Amygdala (tissue), 56 donors: ENCODE measurements around the gene ARRDC4.
A peak's percentile ranks its signal among the peaks of the same experiment; 100 is the strongest.
"Not testable (repeated sequence)": the region's sequence is repeated elsewhere in the genome, so short reads cannot be mapped to it uniquely, and the experiment has no call there.

Source experiments
- DNase-seq, 56 donors: peaks; one replicate each; lab custom pipeline; 2025; lab: John Stamatoyannopoulos, UW

Gene ARRDC4

DNA sequence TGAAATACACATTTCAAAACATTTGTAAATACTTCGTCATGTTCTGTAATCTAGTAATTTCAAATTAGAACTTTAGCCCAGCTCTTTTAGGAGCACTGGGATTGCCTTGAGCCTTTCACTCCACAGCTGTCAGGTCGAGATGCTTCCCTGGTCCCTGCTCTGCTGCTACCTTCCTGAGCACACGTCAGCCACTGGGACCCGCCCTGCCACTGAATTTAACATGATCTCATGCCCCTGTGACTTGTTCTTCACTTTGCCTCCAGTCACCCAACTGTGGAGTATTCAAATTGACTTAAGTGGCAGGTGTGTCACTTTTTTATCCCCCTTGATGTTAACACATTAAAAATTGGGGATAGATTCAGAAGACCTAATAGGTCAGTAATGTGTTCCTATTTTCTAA, 3.3 kb downstream of the ARRDC4 start:
- DNase-seq: no peak

DNA sequence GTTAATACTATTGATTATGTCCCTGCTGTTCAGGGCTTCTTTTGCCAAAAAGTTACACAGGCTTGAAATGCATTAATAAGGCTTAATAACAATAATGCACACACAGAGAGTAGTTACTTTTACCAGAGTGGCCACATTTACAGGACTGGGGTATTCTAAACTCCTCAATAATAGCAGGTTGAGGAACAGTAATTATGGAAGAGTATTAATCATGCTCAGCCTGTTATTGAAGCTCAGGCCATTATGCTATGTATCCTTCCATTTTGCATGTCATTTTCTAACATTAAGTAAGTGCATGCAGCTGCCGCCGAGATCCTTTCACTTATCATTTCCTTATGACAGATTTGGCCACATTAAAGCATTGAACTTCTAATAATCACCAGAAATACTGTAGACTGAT, 5.7 kb downstream of the ARRDC4 start:
- no peak for DNase-seq

GRCh38 chr15:97966924-97967620, 6.6 kb downstream of the ARRDC4 start:
- no peak for DNase-seq

GRCh38 chr15:97967881-97968280, 7.4 kb downstream of the ARRDC4 start:
- DNase-seq: no peak

GRCh38 chr15:97968380-97968779, 7.9 kb downstream of the ARRDC4 start:
- no peak for DNase-seq

DNA sequence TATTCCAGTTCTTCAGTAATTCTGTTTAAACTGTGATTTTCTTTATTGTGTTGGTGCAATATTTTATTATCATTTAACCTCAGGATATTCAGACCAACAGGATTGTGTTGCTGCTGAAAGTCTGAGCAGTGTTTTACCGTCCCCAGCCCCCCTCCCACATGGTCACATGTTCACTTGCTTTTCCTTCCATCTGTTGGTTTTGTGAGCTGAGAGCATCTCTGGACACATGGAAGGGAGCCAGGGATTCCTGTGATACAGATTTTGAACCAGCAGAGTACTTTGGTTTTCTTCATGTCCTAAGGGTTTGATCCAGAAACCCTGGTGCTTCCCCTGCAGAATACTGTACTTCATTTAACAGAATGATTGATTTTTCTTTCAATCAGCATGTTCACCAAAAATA, 11.9 kb downstream of the ARRDC4 start:
- DNase-seq: peak in 4 of 56 donors; percentile 9 to 19 (median 12)

GRCh38 chr15:97976129-97976528, 15.6 kb downstream of the ARRDC4 start:
- DNase-seq: no peak

DNA sequence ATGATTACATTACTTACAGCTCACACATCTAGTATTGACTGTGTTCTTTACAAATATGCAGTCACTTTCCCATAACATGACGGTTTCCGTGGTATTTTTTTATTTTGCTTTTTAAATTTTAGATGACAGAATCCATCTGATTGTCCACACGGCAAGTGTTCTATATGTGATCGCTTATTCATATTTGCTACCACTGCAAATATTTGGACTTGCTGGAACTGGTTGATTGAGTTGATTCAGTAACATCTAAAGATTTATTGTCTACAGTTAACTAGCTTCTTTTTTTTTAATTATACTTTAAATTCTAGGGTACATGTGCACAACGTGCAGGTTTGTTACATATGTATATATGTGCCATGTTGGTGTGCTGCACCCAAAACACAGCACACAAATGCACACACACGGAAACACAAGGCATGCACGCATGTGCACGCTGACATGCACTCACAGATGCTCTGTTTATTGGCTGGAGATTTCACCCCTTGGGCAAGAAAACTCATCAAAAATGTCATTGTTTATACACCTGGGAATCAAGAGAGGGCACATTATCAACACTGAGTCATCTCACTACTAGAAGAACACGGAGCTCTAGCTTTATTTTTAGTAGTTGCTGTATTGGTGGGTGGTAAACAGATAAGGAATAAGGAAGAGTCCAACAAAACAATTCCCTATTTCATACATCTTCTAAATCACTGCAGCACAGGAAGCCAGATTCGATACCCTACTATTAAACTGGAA, 16.4 kb downstream of the ARRDC4 start:
- DNase-seq: no peak

DNA sequence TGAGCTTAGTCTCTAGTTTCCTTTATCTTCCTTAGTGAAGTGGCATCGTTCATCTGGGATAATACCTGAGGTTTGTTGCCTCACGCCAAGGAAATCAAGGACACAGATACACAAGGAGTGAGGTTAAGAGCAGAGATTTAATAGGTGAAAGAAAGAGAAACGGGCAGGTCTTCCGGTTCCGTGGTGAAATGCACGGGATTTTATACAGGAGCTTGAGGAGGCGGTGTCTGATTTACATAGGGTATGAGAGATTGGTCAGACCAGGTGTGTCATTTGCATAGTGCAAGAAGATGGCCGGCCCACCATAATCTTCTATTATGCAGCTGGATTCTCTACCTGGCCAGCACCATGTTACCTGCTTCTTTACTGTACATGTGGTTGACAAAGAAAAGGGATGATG, 17.2 kb downstream of the ARRDC4 start:
- DNase-seq: no peak

DNA sequence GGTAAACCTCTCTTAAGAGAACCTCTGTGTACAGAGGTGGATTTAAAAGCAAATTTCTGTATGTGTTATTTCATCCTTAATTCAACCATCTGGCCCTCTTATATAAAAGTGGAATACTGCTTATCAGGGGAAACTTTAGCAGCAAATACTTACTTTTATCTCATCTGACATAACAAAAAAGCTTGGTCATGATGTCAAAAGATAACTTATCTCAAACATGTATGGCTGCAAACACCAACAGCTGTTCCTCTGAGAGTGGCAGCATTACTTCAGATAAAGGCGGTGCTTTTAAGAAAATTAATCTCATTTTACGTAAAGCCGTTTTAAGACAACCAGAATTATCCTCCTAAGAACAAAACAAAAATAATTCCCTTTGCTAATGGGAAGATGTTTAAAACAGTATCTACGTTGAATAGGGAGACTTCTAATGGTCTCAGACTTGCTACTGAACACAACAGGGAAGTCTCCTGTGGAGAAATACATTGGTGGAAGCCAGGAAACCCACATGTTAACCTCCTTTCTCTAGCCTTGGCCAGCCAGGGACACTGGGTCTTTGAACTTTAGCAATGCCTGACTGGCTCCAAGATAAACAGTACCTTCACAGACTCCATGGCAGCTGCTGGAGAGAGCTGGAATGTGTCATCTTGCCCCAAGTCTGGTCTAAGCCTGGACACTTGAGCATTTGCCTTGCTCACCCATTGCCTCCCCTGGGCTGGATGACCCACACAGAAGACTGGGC, 18.1 kb downstream of the ARRDC4 start:
- no peak for DNase-seq

- DNase-seq: no peak
Measured at GRCh38 chr15:97979140-97979520, 18.6 kb downstream of the ARRDC4 start.

DNA sequence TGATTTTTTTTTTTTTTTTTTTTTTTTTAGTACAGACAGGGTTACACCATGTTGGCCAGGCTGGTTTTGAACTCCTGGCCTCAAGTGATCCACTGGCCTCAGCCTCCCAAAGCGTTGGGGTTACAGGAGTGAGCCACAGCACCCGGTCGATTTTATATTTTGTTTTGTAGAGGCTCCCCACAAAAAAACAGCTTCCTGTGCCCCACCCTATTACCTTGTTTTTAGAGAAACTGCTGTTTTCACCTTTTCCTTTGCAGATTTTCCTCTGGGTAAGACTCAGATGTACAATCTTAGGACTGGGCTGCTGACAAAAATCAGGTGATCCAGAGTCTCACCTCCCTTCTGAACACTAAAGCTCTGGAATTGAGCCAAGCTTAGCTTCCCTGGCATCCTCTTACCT, 20.6 kb downstream of the ARRDC4 start:
- DNase-seq: no peak

GRCh38 chr15:97981758-97982157, 21.3 kb downstream of the ARRDC4 start:
- DNase-seq: no peak

- no peak for DNase-seq
Measured at GRCh38 chr15:97984157-97984556, 23.7 kb downstream of the ARRDC4 start.

GRCh38 chr15:97985979-97986378, 25.5 kb downstream of the ARRDC4 start:
- not testable (repeated sequence) for DNase-seq

GRCh38 chr15:97986781-97987180, 26.3 kb downstream of the ARRDC4 start:
- DNase-seq: no peak

DNA sequence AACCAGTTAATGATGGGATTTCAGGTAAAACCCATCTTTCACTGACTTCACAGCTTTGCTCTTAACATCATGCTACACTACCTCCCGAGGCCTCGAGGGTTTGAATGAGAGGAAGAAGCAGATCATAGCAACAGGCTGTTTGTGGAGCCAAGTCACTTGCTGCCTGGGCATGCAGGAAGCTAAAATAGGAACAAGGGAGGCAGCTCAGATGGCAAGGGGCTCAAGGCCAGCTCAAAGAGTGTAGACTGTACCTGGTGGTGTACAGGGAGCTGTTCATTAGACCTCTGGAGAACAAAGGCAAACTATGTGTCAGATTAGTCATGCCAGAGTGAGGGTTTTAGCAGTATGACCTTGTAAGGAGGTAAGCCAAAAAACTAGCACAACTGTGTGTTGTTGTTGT, 28.8 kb downstream of the ARRDC4 start:
- no peak for DNase-seq

DNA sequence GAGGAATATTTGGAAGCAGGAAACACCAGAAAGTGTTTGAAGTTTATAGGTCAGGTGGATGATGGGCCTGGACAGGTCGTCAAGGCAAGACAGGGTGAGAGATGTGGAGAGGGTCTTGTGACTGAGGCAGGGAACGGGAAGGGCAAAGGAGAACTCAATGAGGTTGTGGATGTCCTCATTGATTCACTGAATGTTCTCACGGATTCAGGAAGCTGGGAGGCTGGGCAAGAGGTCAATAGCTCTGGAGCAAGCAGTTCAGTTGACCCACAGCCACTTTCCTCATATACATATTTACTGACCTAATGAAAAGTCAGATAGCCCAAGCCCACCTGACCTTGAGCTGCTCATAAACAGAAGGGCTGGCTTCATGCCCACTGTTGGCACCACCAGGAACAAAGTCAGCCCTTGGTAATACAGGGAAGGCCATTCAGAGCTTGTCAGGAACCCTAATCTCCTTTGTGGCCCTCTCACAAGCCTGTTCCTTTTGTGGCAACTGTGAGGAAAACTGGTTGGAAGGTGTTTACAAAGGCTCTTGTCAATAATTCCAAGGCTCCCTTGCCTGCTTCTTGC, 31.6 kb downstream of the ARRDC4 start:
- DNase-seq: no peak

DNA sequence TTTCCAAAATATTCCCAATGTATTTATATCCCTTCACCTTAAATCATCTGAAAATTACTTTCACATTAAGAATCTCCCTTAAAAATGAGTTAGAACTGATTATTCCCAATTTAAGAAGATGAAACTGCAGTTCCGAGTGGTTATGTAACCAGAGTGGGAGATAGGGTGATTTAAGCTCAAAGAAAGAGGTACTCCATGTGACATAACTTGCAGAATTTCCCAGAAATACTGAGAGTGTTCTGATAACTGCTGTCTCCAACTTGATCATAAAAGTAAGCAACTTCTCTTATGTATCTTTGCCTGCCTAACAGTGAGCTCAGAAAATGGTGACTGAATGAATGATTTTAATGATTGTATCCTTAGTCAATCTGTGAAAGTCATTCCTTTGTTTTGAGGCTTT, 32.3 kb downstream of the ARRDC4 start:
- no peak for DNase-seq

DNA sequence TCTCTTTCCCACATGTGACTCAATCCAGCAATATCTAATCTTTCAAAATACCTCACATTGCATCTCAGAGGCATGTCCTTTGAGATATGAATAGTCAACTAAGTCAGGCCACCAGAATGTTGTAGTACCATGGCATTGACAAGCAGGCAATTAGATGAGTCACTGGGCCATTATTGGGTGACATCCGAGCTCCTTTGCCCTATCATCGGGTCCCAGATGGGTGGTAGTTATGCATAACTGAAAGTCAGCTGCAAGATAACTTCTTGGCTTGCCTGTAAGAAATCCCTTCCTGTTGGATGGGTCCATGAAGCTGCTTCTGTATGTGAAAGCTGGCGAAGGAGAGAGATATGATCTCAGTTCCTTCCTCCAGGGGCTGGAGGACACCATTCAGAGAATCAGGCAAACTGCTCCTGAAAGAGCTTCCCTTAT, 32.8 kb downstream of the ARRDC4 start:
- no peak for DNase-seq

- DNase-seq: no peak
Measured at GRCh38 chr15:97994236-97994635, 33.7 kb downstream of the ARRDC4 start.
